PC-9 (cell line): ENCODE measurements around the gene TMEM115.

Experiments used
- EZH2 ChIP-seq: fragments of 200-600 bp; sonication (generic); IDR thresholded peaks from 2 replicates; pipeline ENCODE4 v1.8.0; 2017; ENCODE audit warnings: antibody characterized with exemption, low read depth
- TF ChIP-seq, protein P1 (sequence below): fragments of 200-600 bp; sonication (generic); conservative IDR thresholded peaks from 2 replicates; pipeline ENCODE4 v1.6.1; 2017; ENCODE audit warnings: mixed run types, antibody characterized with exemption, mild to moderate bottlenecking, moderate library complexity

DNA sequence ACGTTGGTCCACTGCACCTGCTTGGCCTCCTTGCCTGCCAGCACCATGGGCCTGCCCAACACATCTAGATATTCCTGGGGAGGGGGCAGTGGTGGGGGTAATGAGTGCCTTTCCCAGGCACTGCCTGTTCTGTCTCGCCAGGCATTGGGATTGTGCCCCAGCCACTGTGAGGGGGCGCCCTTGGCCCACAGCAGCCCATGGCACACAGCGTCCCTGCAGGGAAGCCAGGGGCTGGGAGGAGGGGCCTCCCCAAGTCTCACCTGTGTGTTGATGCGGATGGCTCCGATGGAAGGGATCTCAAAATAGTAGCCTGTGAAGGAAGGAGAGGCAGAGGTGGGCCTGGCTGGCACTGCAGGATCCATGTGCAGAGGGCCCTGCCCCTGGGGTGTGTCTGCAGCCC lies 18.7 kb upstream of the TMEM115 start:
- TF ChIP-seq, protein P1, sequence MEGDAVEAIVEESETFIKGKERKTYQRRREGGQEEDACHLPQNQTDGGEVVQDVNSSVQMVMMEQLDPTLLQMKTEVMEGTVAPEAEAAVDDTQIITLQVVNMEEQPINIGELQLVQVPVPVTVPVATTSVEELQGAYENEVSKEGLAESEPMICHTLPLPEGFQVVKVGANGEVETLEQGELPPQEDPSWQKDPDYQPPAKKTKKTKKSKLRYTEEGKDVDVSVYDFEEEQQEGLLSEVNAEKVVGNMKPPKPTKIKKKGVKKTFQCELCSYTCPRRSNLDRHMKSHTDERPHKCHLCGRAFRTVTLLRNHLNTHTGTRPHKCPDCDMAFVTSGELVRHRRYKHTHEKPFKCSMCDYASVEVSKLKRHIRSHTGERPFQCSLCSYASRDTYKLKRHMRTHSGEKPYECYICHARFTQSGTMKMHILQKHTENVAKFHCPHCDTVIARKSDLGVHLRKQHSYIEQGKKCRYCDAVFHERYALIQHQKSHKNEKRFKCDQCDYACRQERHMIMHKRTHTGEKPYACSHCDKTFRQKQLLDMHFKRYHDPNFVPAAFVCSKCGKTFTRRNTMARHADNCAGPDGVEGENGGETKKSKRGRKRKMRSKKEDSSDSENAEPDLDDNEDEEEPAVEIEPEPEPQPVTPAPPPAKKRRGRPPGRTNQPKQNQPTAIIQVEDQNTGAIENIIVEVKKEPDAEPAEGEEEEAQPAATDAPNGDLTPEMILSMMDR: no peak
- no peak for TF ChIP-seq EZH2
